K562 treated with DMSO at 1 percent for 12 hours (cell line): ENCODE measurements around the gene CD40. TPM values are rescaled to one million over a fixed set of nuclear protein-coding genes. Genes with fewer than 3 reads are reported as not detected.

Experiments
- total RNA-seq: library from RNA; unstranded; fragments of 300-600 nt; gene quantifications from 2 replicates; pipeline ENCODE4 v1.2.3, GENCODE V29; 2022; ENCODE audit not compliant: insufficient read depth

CD40 gene
- 2.7 and 4.3 TPM in 2 replicates for total RNA-seq

DNA sequence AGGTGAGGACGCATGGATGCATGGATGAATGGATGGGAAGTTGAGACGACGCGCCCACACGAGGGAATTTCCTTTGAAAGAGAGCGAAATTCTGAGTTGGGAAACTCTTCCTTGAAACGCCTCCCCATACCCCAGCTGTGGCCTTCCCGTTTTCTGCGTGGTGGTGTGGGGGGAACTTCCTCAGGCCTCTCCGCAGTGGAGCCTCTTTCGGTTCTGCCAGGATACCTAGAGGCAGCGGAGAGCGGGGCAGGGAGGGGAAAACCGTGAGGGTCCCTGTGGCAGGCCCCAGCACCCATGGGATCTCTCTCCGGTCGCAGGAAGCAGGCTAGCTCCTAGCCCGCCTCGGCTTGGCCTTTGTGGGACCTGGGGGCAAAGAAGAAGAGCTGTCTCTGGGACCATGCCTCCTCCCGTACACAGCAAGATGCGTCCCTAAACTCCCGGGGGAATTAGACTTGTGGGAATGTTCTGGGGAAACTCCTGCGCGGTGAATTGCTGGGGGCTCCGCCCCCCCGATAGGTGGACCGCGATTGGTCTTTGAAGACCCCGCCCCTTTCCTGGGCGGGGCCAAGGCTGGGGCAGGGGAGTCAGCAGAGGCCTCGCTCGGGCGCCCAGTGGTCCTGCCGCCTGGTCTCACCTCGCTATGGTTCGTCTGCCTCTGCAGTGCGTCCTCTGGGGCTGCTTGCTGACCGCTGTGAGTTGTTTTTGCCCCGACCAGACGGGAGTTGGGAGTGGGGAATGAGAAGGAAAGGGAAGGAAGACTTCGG lies at the start of gene CD40:
Gene CD40, plus strand, starts transcription at position 611 of the 764 bp plus-strand sequence. Its CDS starts 30 bp downstream, at position 641.

DNA sequence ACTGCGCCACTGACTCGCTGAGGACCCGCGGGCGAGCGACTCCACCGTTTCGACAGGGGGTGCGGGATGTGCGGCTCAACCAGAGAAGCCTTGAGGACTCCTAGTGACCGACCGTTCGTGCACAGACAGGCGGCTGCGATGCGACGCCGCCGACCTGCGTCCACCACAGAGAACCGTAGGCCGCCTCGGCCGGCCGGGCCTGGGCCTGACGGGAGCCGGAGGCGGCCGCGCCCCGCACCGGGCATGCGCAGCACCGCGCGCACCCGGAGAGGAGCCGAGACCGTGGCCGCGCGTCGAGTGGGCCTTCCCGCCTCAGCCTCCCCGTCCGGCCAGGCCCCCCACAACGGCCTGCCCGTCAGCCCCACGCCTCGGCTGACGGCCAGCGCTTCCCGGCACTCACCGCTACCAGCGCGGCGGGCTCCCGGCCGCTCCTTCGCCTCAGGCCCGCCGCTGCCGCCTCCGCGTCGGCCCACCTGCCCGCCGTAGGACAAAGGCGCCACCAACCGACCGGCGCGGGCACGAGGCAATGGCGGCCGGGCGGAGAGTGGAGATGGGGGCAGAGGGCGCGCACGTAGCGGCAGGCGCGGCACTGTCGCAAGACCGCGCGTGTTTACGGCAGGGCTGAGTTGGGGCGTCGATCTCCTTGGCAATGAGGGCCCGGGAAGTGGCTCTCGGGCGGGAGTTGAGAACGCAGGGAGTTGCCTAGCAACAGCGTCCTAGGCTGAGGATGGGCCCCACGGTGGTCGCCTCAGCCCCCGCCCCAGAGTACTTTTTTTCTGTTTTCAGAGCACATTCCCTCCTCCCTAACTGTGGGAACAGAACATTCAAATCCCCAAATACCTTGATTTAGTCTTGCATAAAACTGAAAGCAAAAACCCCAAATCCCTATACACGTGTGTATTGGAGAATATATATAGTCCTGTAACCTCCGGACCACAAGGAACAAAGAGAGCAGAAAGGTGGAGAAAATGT lies 28.4 kb upstream of the CD40 start, which contains the start of gene NCOA5:
Gene NCOA5, minus strand, starts transcription at position 546 of the 972 bp plus-strand sequence. CDS start 10,538 bp downstream, outside the sequence.

Other genes with a start within 250 kb of the CD40 start
- gene ZSWIM1, start 237.1 kb upstream of the CD40 start, total RNA-seq, result 6.8 and 16.3 TPM in 2 replicates
- 1.9 TPM in 1 of 2 replicates, not detected in the other for gene SPATA25, start 230.7 kb upstream of the CD40 start, total RNA-seq
- 2.8 and 5.2 TPM in 2 replicates for gene NEURL2, start 227.1 kb upstream of the CD40 start, total RNA-seq
- gene CTSA, start 227.0 kb upstream of the CD40 start, total RNA-seq, result 53.1 and 90.7 TPM in 2 replicates
- gene PLTP, start 206.2 kb upstream of the CD40 start, total RNA-seq, result 24.2 and 27.2 TPM in 2 replicates
- 29.2 and 30.5 TPM in 2 replicates for gene PCIF1, start 183.6 kb upstream of the CD40 start, total RNA-seq
- 4.5 and 15.5 TPM in 2 replicates for gene ZNF335, start 146.1 kb upstream of the CD40 start, total RNA-seq
- gene MMP9, start 109.4 kb upstream of the CD40 start, total RNA-seq, result not detected in 2 replicates
- 21.0 TPM in 1 of 2 replicates, not detected in the other for gene SLC12A5, start 89.1 kb upstream of the CD40 start, total RNA-seq
- 9.2 and 25.8 TPM in 2 replicates for gene NCOA5, start 28.4 kb upstream of the CD40 start, total RNA-seq
- gene CDH22, start 190.2 kb downstream of the CD40 start, total RNA-seq, result not detected in 2 replicates